T-helper 17 cell (primary cell): ENCODE data around the gene SARNP. TPM values are rescaled to one million over a fixed set of nuclear protein-coding genes. Genes with fewer than 3 reads are reported as not detected.

Experiments used
- total RNA-seq, 4 donors: library from RNA in 2 of 4; stranded (reverse) in 2 of 4; gene quantifications; one replicate each; pipeline ENCODE4 v1.2.3 and lab custom pipeline; 2022 to 2026

Gene SARNP
- total RNA-seq, 2 donors from 2014 or later: 37.3 to 38.5 TPM

Other genes with a start within 250 kb of the SARNP start
- gene OR2AP1, start 245.3 kb downstream of the SARNP start, total RNA-seq: under 1 TPM in 1 of 2 donors, not detected in 1; 0.30 TPM
- not detected for gene OR10P1, start 180.8 kb downstream of the SARNP start, total RNA-seq
- gene ITGA7, start 109.8 kb downstream of the SARNP start, total RNA-seq: 1 to 10 TPM in 1 of 2 donors, under 1 TPM in 1; 0.70 to 1.4 TPM
- 10 to 100 TPM; 41.1 to 42.0 TPM for gene BLOC1S1, start 101.7 kb downstream of the SARNP start, total RNA-seq
- 10 to 100 TPM; 12.9 to 13.8 TPM for gene RDH5, start 97.3 kb downstream of the SARNP start, total RNA-seq
- 10 to 100 TPM; 83.3 to 83.9 TPM for gene CD63, start 88.7 kb downstream of the SARNP start, total RNA-seq
- gene GDF11, start 74.6 kb downstream of the SARNP start, total RNA-seq: 1 to 10 TPM; 6.7 to 9.5 TPM
- 10 to 100 TPM; 16.3 to 20.5 TPM for gene ORMDL2, start 317 bp upstream of the SARNP start, total RNA-seq
- gene DNAJC14, start 11.9 kb upstream of the SARNP start, total RNA-seq: 10 to 100 TPM; 15.2 to 20.5 TPM
- not detected for gene MMP19, start 25.2 kb upstream of the SARNP start, total RNA-seq
- gene PYM1, start 110.2 kb upstream of the SARNP start, total RNA-seq: 10 to 100 TPM; 21.9 to 23.3 TPM
- 1,000 to 10,000 TPM in 1 of 2 donors, 100 to 1,000 TPM in 1; 870 to 1,080 TPM for gene DGKA, start 113.4 kb upstream of the SARNP start, total RNA-seq
- gene PMEL, start 148.3 kb upstream of the SARNP start, total RNA-seq: under 1 TPM in 1 of 2 donors, not detected in 1; 0.63 TPM
- gene CDK2, start 149.1 kb upstream of the SARNP start, total RNA-seq: 10 to 100 TPM; 12.2 to 18.7 TPM
- gene RAB5B, start 156.4 kb upstream of the SARNP start, total RNA-seq: 10 to 100 TPM; 56.4 to 57.0 TPM
- gene SUOX, start 179.6 kb upstream of the SARNP start, total RNA-seq: 1 to 10 TPM; 1.5 to 2.2 TPM
- gene IKZF4, start 203.3 kb upstream of the SARNP start, total RNA-seq: 1 to 10 TPM; 3.9 to 9.4 TPM
- 10 to 100 TPM; 46.9 to 72.3 TPM for gene RPS26, start 224.2 kb upstream of the SARNP start, total RNA-seq